ENCODE results near the gene ECI1.

ECI1 gene

DNA sequence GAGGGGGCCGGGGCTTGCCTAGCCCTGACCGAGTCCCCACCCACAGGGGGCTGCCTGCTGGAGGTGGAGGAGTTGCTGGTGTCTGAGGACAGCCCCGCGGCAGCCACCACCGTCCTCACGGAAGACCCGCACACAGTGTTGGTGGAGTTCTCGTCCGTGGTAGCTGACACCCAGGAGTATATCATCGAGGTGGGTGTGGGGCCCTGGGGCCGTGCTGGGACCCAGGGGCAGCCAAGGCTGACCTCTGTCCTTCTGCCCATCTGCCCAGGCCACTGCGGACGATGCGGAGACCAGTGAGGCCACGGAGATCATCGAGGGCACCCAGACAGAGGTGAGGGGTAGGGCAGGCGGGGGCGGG lies 16.6 kb downstream of the ECI1 start:
- Histone ChIP-seq H3K36me3 (ENCODE audit: control insufficient read depth in 1 of 2, insufficient read depth in 2 of 2, low read length in 2 of 2) (peaks cover 11 to 52% of the 10 kb centered on the region in 2 donors), H3K4me1 (ENCODE audit: control insufficient read depth in 1 of 2, insufficient read depth in 2 of 2, low read length in 2 of 2) (peaks cover 0 to 17% of the 10 kb centered on the region in 2 donors), H3K27ac (ENCODE audit: low read depth, low read length) (no peak overlapping the region), H3K9me3 (ENCODE audit: control insufficient read depth in 1 of 2, low read length in 2 of 2) (no peaks in the 10 kb centered on the region), H3K4me3 (ENCODE audit: low read depth in 1 of 2, low read length in 2 of 2) (no peak overlapping the region), H3K27me3 (ENCODE audit: control insufficient read depth in 1 of 2, insufficient read depth in 2 of 2, low read length in 2 of 2) (peaks cover 16% of the 10 kb centered on the region in 2 donors), H3K9ac (ENCODE audit: low read depth in 1 of 2, low read length in 2 of 2) (no peak overlapping the region)

DNA sequence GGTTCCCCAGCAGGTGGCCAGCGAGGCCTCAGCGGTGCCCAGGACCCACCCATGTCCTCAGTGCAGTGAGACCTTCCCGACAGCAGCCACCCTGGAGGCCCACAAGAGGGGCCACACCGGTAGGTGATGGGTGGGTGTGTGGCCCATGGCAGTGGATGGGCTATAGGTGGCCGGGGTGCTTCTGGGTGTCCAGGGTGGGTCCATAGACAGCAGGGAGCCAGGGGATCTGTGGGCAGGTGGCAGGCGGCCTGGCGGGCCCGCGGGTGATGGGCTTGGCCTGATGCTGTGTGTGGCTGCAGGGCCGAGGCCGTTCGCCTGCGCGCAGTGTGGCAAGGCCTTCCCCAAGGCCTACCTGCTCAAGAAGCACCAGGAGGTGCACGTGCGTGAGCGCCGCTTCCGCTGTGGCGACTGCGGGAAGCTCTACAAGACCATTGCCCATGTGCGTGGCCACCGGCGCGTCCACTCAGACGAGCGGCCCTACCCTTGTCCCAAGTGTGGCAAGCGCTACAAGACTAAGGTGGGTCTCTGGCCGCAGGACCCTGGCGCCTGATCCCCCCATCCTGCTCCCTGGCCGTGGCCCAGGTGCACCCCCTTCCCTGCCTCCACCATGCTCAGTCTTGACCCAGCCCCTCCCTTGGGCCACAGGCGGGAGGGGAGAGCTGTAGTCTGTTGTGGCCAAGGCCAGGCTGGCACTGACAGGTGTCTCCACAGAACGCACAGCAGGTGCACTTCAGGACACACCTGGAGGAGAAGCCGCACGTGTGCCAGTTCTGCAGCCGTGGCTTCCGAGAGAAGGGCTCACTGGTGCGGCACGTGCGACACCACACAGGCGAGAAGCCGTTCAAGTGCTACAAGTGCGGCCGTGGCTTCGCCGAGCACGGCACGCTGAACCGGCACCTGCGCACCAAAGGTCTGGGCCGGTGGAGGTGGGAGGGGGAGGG lies 17.2 kb downstream of the ECI1 start:
- Histone ChIP-seq H3K9me3 (ENCODE audit: control insufficient read depth in 1 of 2, low read length in 2 of 2) (no peaks in the 10 kb centered on the region), H3K27me3 (ENCODE audit: control insufficient read depth in 1 of 2, insufficient read depth in 2 of 2, low read length in 2 of 2) (peaks cover 16% of the 10 kb centered on the region in 2 donors), H3K27ac (ENCODE audit: low read depth, low read length) (no peak overlapping the region), H3K36me3 (ENCODE audit: control insufficient read depth in 1 of 2, insufficient read depth in 2 of 2, low read length in 2 of 2) (peaks cover 17 to 58% of the 10 kb centered on the region in 2 donors), H3K4me3 (ENCODE audit: low read depth in 1 of 2, low read length in 2 of 2) (no peak overlapping the region), H3K9ac (ENCODE audit: low read depth in 1 of 2, low read length in 2 of 2) (no peak overlapping the region), H3K4me1 (ENCODE audit: control insufficient read depth in 1 of 2, insufficient read depth in 2 of 2, low read length in 2 of 2) (peaks cover 0 to 17% of the 10 kb centered on the region in 2 donors)

DNA sequence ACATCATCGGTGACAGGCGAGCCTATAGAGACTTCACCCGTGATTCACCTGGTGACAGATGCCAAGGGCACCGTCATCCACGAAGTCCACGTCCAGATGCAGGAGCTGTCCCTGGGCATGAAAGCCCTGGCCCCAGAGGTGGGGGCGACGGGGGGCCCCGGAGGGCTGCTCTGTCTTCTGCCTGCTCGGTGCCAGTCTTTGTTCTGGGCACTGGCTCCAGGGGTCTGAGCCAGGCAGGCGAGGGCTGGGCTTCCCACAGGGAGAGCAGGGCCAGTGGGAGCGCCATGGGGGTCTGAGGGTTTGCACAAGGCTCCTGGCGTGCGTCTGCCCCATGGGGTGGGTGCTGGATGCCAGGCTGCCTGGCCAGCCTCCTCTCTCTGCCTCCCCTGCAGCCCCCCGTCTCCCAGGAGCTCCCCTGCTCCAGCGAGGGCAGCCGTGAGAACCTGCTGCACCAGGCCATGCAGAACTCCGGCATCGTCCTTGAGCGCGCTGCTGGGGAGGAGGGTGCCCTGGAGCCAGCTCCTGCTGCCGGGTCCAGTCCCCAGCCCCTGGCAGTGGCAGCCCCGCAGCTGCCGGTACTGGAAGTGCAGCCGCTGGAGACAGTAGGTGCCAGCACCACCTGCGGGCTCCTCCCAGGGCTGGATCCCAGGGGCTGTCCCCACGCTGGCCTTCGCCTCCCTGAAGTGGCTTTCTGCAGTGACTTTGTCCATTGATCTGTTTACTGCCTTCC lies 18.2 kb downstream of the ECI1 start:
- peaks cover 22 to 68% of the 10 kb centered on the region in 2 donors for H3K36me3 ChIP-seq (ENCODE audit: control insufficient read depth in 1 of 2, insufficient read depth in 2 of 2, low read length in 2 of 2)

DNA sequence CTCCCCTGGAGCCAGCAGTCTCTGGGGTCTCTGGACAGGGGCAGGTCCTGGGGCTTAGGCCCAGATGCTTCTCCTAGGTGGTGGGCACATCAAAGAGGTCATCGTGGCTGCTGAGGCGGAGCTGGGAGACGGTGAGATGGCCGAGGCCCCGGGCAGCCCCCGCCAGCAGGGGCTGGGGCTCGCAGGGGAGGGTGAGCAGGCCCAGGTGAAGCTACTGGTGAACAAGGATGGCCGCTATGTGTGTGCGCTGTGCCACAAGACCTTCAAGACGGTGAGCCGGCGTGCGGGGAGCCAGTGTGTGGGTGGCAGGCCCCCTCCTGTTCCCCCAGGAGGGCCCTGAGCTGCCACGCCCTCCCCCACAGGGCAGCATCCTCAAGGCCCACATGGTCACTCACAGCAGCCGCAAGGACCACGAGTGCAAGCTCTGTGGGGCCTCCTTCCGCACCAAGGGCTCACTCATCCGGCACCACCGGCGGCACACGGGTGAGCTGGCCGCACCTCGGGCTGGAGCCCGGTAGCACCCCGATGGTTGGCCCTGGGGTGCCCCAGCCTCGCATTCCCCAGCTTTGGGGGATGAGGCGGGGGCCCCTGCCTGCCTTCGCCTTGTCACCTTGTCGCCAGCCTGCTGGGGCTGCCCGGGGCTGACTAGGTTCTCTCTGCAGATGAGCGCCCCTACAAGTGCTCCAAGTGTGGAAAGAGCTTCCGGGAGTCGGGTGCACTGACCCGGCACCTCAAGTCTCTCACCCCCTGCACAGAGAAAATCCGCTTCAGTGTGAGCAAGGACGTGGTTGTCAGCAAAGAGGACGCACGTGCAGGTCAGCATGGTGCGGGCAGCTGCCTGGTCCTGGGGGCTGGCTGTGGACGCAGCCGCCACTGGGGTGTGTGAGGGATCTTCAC lies 19.0 kb downstream of the ECI1 start:
- Histone ChIP-seq H3K9me3 (ENCODE audit: control insufficient read depth in 1 of 2, low read length in 2 of 2) (no peaks in the 10 kb centered on the region), H3K36me3 (ENCODE audit: control insufficient read depth in 1 of 2, insufficient read depth in 2 of 2, low read length in 2 of 2) (peaks cover 22 to 68% of the 10 kb centered on the region in 2 donors), H3K9ac (ENCODE audit: low read depth in 1 of 2, low read length in 2 of 2) (no peak overlapping the region), H3K4me3 (ENCODE audit: low read depth in 1 of 2, low read length in 2 of 2) (no peak overlapping the region), H3K4me1 (ENCODE audit: control insufficient read depth in 1 of 2, insufficient read depth in 2 of 2, low read length in 2 of 2) (peaks cover 0 to 9% of the 10 kb centered on the region in 2 donors), H3K27me3 (ENCODE audit: control insufficient read depth in 1 of 2, insufficient read depth in 2 of 2, low read length in 2 of 2) (peaks cover 5 to 7% of the 10 kb centered on the region in 2 donors), H3K27ac (ENCODE audit: low read depth, low read length) (no peak overlapping the region)

More for the DNA sequence above, 18.2 kb downstream of the ECI1 start:
- Histone ChIP-seq H3K9ac (ENCODE audit: low read depth in 1 of 2, low read length in 2 of 2) (no peak overlapping the region), H3K27me3 (ENCODE audit: control insufficient read depth in 1 of 2, insufficient read depth in 2 of 2, low read length in 2 of 2) (peaks cover 12 to 14% of the 10 kb centered on the region in 2 donors), H3K9me3 (ENCODE audit: control insufficient read depth in 1 of 2, low read length in 2 of 2) (no peaks in the 10 kb centered on the region), H3K4me3 (ENCODE audit: low read depth in 1 of 2, low read length in 2 of 2) (no peak overlapping the region), H3K4me1 (ENCODE audit: control insufficient read depth in 1 of 2, insufficient read depth in 2 of 2, low read length in 2 of 2) (peaks cover 0 to 17% of the 10 kb centered on the region in 2 donors), H3K27ac (ENCODE audit: low read depth, low read length) (no peak overlapping the region)

DNA sequence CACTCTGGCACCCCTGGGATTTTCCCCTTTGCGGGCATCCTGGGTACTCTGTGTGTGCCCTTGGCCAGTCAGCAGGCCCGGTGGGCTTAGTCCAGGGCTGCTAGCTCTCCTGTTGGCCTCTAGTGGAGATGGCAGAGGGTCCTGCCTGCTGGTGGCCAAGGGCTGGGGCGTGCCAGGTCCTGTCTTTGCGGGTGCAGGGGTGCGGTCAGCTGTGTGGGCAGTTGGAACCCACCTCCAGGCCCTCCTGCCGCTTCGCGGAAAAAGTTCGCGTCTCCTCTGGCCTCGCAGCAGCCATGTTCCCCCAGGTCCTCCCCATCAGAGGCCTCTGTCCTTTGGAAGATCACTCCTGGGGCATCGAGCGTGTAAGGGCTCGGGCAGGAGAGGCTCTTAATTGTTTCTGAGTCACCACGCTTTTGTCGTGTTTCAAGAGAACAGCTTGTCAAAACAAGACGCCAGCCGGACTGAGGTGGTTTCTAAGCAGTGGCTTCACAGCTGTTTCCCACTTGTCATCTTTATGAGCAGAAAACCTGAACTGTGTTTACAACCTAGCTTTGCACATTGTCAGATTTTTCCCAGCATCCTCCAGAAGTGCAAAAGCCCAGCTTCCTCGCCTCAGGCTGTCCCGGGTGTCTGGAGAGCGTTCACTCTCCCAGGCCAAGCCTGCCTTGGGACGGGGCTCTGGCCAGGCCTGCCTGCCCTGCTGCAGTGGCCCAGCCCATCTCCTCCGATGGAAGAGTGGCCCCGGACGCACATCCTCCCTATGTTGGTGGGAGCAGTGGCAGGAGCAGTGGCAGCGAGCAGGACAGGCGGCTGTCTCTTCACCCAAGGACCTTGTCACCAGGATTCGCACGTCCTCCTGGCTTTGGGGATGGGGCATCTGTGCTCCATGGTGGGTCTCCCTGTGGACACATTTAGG lies 20.1 kb downstream of the ECI1 start:
- H3K27ac ChIP-seq (ENCODE audit: low read depth, low read length), result no peak overlapping the region
- no peak overlapping the region for H3K9ac ChIP-seq (ENCODE audit: low read depth in 1 of 2, low read length in 2 of 2)
- H3K4me3 ChIP-seq (ENCODE audit: low read depth in 1 of 2, low read length in 2 of 2), result no peak overlapping the region
- no peaks in the 10 kb centered on the region for H3K9me3 ChIP-seq (ENCODE audit: control insufficient read depth in 1 of 2, low read length in 2 of 2)
- peaks cover 2 to 5% of the 10 kb centered on the region in 2 donors for H3K4me1 ChIP-seq (ENCODE audit: control insufficient read depth in 1 of 2, insufficient read depth in 2 of 2, low read length in 2 of 2)
- peaks cover 3 to 5% of the 10 kb centered on the region in 2 donors for H3K27me3 ChIP-seq (ENCODE audit: control insufficient read depth in 1 of 2, insufficient read depth in 2 of 2, low read length in 2 of 2)
- H3K36me3 ChIP-seq (ENCODE audit: control insufficient read depth in 1 of 2, insufficient read depth in 2 of 2, low read length in 2 of 2), result peaks cover 22 to 68% of the 10 kb centered on the region in 2 donors

DNA sequence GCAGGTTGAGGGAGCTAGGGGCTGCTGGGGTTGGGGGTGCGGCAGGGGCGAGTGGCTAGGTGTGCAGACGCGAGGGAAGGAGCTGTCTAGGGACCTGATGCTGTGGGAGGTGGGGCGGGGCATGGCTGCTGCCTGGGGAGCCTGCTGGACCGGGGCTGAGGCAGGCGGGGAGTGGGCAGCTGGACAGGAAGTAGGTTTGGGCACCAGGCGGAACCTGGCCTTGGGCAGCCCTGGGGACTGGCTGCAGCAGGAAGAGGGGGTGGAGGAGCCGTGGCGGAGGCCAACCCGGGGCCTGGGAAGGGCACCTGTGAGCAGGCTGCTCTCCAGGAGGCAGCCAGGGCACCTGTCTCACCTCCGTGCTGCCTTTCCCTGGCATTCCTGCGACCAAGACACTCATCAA lies 21.0 kb downstream of the ECI1 start:
- H3K9me3 ChIP-seq (ENCODE audit: control insufficient read depth in 1 of 2, low read length in 2 of 2), result no peaks in the 10 kb centered on the region
- H3K27me3 ChIP-seq (ENCODE audit: control insufficient read depth in 1 of 2, insufficient read depth in 2 of 2, low read length in 2 of 2), result peaks cover 0 to 4% of the 10 kb centered on the region in 2 donors
- H3K9ac ChIP-seq (ENCODE audit: low read depth in 1 of 2, low read length in 2 of 2), result no peak overlapping the region
- no peak overlapping the region for H3K27ac ChIP-seq (ENCODE audit: low read depth, low read length)
- H3K4me3 ChIP-seq (ENCODE audit: low read depth in 1 of 2, low read length in 2 of 2), result no peak overlapping the region
- H3K4me1 ChIP-seq (ENCODE audit: control insufficient read depth in 1 of 2, insufficient read depth in 2 of 2, low read length in 2 of 2), result peaks cover 6% of the 10 kb centered on the region in 2 donors
- peaks cover 22 to 65% of the 10 kb centered on the region in 2 donors for H3K36me3 ChIP-seq (ENCODE audit: control insufficient read depth in 1 of 2, insufficient read depth in 2 of 2, low read length in 2 of 2)

DNA sequence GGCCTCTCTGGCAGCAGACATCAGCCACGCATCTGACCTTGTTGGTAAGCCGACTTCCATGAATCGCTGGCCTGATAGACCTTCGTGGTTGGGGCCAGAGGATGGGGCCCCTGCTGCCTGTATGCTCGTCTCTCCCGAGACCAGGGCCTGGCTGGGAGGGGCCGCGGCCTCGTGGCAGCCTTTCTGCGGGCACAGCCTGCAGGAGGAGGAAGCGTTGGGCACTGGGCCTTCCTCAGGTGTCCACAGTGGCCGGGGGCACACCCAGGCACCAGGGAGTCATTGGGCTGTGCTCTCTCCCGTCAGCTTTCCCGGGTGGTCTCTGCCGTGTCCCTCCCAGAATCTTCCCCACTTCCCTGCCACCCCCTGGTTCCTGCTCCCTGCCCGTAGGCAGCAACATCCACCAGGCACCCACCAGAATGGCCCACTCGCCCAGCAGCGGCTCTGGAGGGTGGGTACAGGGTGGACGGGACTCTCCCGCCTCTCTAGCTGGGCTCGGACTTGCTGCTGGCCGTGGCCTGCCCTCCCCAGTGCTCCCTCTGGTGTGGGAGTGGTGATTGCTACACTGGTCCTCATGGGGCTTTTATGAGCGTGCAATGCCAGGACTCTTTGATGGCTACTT lies 21.6 kb downstream of the ECI1 start:
- Histone ChIP-seq H3K36me3 (ENCODE audit: control insufficient read depth in 1 of 2, insufficient read depth in 2 of 2, low read length in 2 of 2) (peaks cover 22 to 59% of the 10 kb centered on the region in 2 donors), H3K27ac (ENCODE audit: low read depth, low read length) (no peak overlapping the region), H3K9me3 (ENCODE audit: control insufficient read depth in 1 of 2, low read length in 2 of 2) (no peaks in the 10 kb centered on the region), H3K4me3 (ENCODE audit: low read depth in 1 of 2, low read length in 2 of 2) (no peak overlapping the region), H3K4me1 (ENCODE audit: control insufficient read depth in 1 of 2, insufficient read depth in 2 of 2, low read length in 2 of 2) (peaks cover 6 to 10% of the 10 kb centered on the region in 2 donors), H3K27me3 (ENCODE audit: control insufficient read depth in 1 of 2, insufficient read depth in 2 of 2, low read length in 2 of 2) (no peaks in the 10 kb centered on the region), H3K9ac (ENCODE audit: low read depth in 1 of 2, low read length in 2 of 2) (no peak overlapping the region)

DNA sequence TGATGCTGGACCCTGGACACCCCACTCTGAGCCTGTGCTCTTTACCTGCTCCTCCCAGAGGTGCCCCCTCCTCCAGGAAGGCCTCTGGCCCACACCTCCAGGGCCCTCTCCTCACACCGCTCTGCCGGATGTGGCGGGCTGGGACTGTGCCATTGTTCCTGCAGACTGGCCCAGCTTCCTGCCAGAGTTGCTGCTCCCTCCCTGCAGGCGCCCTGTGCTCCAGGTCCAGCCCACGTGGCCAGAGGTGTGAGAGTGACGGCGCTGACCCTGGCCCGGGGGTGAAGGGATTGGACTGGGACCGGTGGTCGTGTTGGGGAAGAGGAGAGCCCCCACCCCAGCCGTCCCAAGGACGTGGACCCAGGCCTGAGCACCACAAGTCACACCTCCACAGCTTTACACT lies 22.3 kb downstream of the ECI1 start:
- Histone ChIP-seq H3K27me3 (ENCODE audit: control insufficient read depth in 1 of 2, insufficient read depth in 2 of 2, low read length in 2 of 2) (no peaks in the 10 kb centered on the region), H3K4me3 (ENCODE audit: low read depth in 1 of 2, low read length in 2 of 2) (no peak overlapping the region), H3K9ac (ENCODE audit: low read depth in 1 of 2, low read length in 2 of 2) (no peak overlapping the region), H3K4me1 (ENCODE audit: control insufficient read depth in 1 of 2, insufficient read depth in 2 of 2, low read length in 2 of 2) (peaks cover 13 to 17% of the 10 kb centered on the region in 2 donors), H3K36me3 (ENCODE audit: control insufficient read depth in 1 of 2, insufficient read depth in 2 of 2, low read length in 2 of 2) (peaks cover 18 to 53% of the 10 kb centered on the region in 2 donors), H3K9me3 (ENCODE audit: control insufficient read depth in 1 of 2, low read length in 2 of 2) (no peaks in the 10 kb centered on the region), H3K27ac (ENCODE audit: low read depth, low read length) (no peak overlapping the region)

Measured in duodenal mucosa (tissue), 2 donors.